ENCODE results near the gene TRIL.

TRIL gene

DNA sequence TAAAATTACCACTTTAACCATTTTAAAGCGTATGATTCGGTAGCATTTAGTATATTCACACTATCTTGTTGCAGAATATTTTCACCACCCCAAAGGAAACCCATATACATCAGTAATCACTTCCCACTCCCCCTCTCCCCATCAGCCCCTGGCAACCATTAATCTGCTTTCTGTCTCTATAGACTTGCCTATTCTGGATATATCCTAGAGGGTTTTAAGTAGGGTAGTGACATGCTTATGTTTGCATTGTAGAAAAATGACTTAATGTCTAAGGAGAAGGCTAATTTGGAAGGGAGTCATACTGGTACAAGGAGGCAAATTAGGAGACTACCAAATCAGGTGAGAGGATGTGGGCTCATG is 42.6 kb upstream of the TRIL start:
- no peaks in the 10 kb centered on the region for H3K9me3 ChIP-seq
- no peak for DNase-seq
- no peak overlapping the region for H3K27ac ChIP-seq
- no peaks in the 10 kb centered on the region for H3K27me3 ChIP-seq
- no peaks in the 10 kb centered on the region for H3K4me1 ChIP-seq
- no peaks in the 10 kb centered on the region for H3K36me3 ChIP-seq
- intact Hi-C loops (cut with DNase I; ENCODE audit: low total_unique reads) = no loop called here
- TF ChIP-seq, protein P1, sequence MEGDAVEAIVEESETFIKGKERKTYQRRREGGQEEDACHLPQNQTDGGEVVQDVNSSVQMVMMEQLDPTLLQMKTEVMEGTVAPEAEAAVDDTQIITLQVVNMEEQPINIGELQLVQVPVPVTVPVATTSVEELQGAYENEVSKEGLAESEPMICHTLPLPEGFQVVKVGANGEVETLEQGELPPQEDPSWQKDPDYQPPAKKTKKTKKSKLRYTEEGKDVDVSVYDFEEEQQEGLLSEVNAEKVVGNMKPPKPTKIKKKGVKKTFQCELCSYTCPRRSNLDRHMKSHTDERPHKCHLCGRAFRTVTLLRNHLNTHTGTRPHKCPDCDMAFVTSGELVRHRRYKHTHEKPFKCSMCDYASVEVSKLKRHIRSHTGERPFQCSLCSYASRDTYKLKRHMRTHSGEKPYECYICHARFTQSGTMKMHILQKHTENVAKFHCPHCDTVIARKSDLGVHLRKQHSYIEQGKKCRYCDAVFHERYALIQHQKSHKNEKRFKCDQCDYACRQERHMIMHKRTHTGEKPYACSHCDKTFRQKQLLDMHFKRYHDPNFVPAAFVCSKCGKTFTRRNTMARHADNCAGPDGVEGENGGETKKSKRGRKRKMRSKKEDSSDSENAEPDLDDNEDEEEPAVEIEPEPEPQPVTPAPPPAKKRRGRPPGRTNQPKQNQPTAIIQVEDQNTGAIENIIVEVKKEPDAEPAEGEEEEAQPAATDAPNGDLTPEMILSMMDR (IDR thresholded peaks at IDR 0.05) = no peak
- no peak overlapping the region for H3K4me3 ChIP-seq

DNA sequence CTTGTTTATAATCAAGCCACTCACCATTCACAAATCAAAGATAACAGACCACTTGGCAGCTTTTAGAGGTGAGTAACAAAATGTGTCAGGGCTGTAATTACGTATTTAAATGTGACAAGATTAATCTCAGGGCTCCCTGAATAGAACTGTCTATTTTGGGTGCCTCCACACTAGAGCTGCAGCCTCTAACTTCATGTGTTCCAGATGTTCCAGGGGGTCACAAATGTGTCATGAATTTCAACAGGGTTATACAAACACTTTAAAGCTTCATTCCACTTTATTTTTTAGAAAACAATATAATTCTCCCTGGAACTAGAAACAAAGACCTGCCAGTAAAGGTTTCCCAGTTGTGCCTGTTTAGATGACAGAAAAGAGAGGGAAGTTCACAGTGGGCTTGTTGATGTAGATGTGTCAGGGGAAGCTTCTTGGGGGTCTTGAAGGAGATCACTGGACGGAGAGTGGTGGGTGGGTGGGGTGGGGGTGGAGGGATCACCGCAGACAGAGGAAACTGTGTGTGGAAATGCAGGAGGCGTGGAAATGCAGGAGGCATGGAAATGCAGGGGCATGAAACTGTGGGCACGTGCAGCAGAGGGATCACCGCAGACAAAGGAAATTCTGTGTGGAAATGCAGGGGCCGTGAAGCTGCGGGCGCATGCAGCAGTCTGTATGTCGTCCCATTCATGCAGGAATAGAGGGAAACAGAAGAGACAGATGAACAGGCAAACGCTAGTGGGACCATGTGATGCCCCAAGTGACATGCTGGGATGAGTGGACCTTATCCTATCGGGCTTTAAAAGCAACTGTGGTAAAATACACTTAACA is 42.0 kb upstream of the TRIL start:
- Histone ChIP-seq H3K27ac (no peak overlapping the region), H3K27me3 (no peaks in the 10 kb centered on the region), H3K36me3 (no peaks in the 10 kb centered on the region), H3K4me3 (no peak overlapping the region), H3K9me3 (no peaks in the 10 kb centered on the region), H3K4me1 (no peaks in the 10 kb centered on the region)
- DNase-seq = no peak
- TF ChIP-seq, protein P1 (IDR thresholded peaks at IDR 0.05) = no peak
- intact Hi-C loops (cut with DNase I; ENCODE audit: low total_unique reads) = no loop called here

DNA sequence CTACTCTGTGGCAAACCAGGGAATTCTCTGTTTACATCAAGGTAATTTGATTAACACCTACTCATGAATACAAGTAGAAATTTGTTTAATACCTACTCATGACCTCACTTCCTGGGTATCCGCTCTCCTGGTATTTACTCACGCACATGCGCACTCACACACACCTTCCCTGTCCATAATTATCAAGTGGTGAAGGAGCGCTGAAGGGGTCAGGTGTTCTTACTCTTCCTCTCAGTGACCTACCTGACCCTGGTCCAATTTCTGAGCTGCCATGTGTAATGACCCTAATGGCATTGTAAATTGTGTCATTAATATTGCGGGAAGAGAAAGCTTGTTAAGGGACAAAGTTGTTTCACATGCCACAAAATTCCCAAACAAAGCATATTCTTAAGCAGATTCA is 41.3 kb upstream of the TRIL start:
- no peak overlapping the region for H3K4me3 ChIP-seq
- H3K4me1 ChIP-seq = no peaks in the 10 kb centered on the region
- intact Hi-C loops (cut with DNase I; ENCODE audit: low total_unique reads) = no loop called here
- no peak for DNase-seq
- H3K27ac ChIP-seq = no peak overlapping the region
- no peaks in the 10 kb centered on the region for H3K36me3 ChIP-seq
- H3K27me3 ChIP-seq = no peaks in the 10 kb centered on the region
- no peaks in the 10 kb centered on the region for H3K9me3 ChIP-seq
- TF ChIP-seq, protein P1 (IDR thresholded peaks at IDR 0.05) = no peak

DNA sequence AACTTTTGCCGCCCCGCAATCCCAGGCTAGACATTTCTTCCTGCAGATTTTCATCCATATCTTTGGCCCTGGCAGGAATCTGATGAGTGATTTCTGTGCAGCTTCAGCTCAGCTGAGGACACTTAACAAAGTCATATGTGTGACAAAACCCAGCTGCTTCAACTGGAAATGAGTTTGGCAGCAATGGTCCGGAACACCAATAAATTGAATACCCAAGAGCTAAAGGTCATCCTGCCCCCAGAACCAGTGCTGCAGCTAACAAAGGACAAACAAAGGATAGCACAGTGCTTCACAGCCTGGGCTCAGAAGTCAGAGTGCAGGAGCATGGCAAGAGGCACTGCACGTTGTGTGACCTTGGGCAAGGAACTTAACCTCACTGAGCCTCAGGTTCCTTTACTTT is 40.0 kb upstream of the TRIL start:
- Histone ChIP-seq H3K27me3 (no peaks in the 10 kb centered on the region), H3K4me1 (no peaks in the 10 kb centered on the region), H3K36me3 (no peaks in the 10 kb centered on the region), H3K4me3 (no peak overlapping the region), H3K9me3 (no peaks in the 10 kb centered on the region), H3K27ac (no peak overlapping the region)
- DNase-seq = no peak
- intact Hi-C loops (cut with DNase I; ENCODE audit: low total_unique reads) = no loop called here
- TF ChIP-seq, protein P1 (IDR thresholded peaks at IDR 0.05) = no peak

DNA sequence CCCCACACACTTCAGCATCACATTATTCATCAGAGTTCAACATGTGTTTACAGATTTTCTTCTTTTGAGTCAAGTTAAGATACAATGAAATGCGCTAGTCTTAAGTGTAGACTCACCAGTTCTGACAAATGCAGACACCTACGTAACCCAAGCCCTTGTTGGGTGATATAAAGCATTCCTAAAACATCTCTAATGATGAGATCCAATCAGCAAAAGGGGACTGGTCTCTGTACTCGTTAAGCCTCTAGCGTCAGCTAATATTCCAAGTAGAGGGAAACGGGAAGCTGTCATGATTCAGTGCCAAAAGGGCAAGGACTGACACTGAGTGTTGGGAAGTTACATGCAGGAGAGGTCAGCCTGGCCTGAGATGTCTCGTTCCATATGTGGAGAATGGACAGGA is 38.7 kb upstream of the TRIL start:
- TF ChIP-seq, protein P1 (IDR thresholded peaks at IDR 0.05) = no peak
- DNase-seq = no peak
- H3K9me3 ChIP-seq = no peaks in the 10 kb centered on the region
- H3K27me3 ChIP-seq = no peaks in the 10 kb centered on the region
- no peak overlapping the region for H3K4me3 ChIP-seq
- no peak overlapping the region for H3K27ac ChIP-seq
- no peaks in the 10 kb centered on the region for H3K4me1 ChIP-seq
- intact Hi-C loops (cut with DNase I; ENCODE audit: low total_unique reads) = no loop called here
- no peaks in the 10 kb centered on the region for H3K36me3 ChIP-seq

Measured in tibial artery (tissue), 4 donors.